ENCODE results near the gene TRIM17.

The TRIM17 gene

DNA sequence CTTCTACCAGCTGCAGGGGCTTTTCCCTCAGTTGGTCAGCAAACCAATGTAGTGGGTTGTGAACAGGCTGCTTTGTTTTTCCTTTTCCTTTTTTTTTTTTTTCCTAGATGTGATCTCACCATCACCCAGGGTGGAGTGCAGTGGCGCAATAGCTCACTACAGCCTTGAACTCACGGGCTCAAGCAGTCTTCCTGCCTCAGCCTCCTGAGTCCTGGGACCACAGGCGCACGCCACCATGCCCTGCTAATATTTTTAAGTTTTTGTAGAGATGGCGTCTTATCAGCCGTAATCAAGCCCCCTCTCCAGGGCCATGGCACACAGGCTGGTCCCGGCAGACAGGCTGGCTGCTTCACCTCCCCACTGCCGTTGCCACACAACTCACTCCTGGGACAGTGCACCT is 6.6 kb downstream of the TRIM17 start:
- DNase-seq (ENCODE audit: low read depth in 1 of 2, low spot score in 1 of 2) = no peak
- no peak for TF ChIP-seq JUND (IDR thresholded peaks at IDR 0.05; ENCODE audit: low read depth)
- in situ Hi-C loops (cut with HindIII; ENCODE audit: low pct_unique_long_range_greater_than_20kb, low sequenced_read_pairs) = no loop called here

GRCh38 chr1:228408869-228409805 is 7.5 kb downstream of the TRIM17 start:
- no peak for TF ChIP-seq JUND (IDR thresholded peaks at IDR 0.05; ENCODE audit: low read depth)
- in situ Hi-C loops (cut with HindIII; ENCODE audit: low pct_unique_long_range_greater_than_20kb, low sequenced_read_pairs) = no loop called here
- no peak for DNase-seq (ENCODE audit: low read depth in 1 of 2, low spot score in 1 of 2)

- DNase-seq (ENCODE audit: low read depth in 1 of 2, low spot score in 1 of 2) = no peak
- no peak for TF ChIP-seq JUND (IDR thresholded peaks at IDR 0.05; ENCODE audit: low read depth)
- in situ Hi-C loops (cut with HindIII; ENCODE audit: low pct_unique_long_range_greater_than_20kb, low sequenced_read_pairs) = no loop called here
Measured at GRCh38 chr1:228408041-228408868, 8.4 kb downstream of the TRIM17 start.

GRCh38 chr1:228407106-228408040 is 9.3 kb downstream of the TRIM17 start:
- no peak for TF ChIP-seq JUND (IDR thresholded peaks at IDR 0.05; ENCODE audit: low read depth)
- DNase-seq (ENCODE audit: low read depth in 1 of 2, low spot score in 1 of 2) = peak in 1 of 2 experiments; percentile 67
- in situ Hi-C loops (cut with HindIII; ENCODE audit: low pct_unique_long_range_greater_than_20kb, low sequenced_read_pairs) = no loop called here

DNA sequence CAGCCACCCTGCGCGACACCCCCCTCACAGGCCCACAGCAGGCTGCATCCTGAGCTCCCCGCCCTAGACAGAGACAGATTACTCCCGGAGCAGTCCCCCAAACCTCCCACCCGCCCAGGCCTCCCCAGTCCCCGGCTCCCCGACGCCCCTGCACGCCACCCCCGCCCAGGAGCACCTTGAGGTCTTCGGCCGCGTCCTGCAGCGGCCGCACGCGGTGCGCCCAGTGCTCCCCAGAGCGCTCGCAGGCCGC is 10.8 kb downstream of the TRIM17 start:
- no peak for DNase-seq (ENCODE audit: low read depth in 1 of 2, low spot score in 1 of 2)
- TF ChIP-seq JUND (IDR thresholded peaks at IDR 0.05; ENCODE audit: low read depth) = no peak
- in situ Hi-C loops (cut with HindIII; ENCODE audit: low pct_unique_long_range_greater_than_20kb, low sequenced_read_pairs) = no loop called here

DNA sequence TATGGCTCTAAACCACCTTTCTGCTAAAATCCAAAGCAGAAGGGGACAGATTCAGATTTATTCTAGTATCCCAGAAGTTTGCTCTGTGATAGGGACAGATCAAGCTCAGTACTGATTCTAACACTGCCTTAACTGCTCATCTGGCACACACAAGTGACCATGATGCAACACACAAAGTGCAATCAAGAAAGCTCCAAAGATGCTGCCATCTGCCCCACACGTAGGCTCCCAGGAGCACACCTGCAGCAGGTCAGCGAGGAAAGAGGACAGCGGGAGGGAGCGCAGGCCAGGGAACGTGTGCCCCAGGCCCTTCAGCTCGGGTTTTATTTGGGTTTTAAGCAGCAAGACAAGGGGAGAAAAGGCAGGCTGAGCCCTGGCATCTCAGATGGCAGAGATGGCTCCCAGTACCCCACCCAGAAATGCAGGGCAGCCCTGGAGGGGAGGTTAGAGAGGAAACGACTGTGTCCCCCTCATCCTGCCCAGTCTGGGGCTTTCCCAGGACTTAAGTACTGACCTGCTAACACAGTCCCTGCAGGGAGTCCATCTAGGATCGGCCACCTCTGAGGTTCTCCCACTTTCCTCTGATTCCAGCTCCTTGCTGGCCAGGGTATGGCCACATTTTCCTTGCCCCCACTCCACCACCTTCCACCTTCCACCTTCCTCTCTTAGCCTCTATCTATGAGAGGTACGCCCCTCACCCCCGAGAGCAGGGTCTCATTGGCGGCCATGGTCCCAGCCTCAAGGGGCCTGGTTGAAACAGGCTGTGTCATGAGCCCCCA is 11.3 kb downstream of the TRIM17 start:
- in situ Hi-C loops (cut with HindIII; ENCODE audit: low pct_unique_long_range_greater_than_20kb, low sequenced_read_pairs) = no loop called here

DNA sequence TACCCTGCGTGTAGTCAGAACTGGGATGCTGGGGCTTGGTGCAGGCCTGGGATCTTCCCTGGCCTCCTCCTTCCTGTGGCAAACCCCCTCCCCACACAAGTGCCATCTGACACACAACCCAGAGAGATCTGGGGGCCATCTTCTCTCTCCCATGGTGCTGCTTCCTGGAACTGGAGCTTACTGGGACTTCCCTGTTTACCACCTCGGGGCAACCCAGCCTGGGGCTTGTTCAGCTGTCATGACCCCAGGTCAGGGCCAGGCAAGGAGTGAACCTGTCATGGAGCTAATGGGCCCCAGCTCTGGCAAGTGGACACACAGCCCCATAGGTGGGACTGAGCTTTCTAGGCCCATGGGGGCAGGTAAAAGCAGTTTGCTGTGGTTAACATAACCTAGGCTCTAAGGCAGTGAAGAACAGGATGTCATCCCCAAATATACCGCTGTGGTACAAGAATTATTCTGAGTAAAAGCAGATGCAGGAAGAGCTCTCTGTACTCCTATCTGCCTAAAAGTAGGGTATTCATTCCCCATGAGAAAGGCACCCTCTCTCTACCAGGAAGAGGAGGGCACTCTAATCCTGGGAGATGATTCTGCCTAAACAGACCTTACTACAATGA is 12.4 kb downstream of the TRIM17 start:
- in situ Hi-C loops (cut with HindIII; ENCODE audit: low pct_unique_long_range_greater_than_20kb, low sequenced_read_pairs) = no loop called here
- DNase-seq (ENCODE audit: low read depth in 1 of 2, low spot score in 1 of 2) = no peak
- TF ChIP-seq JUND (IDR thresholded peaks at IDR 0.05; ENCODE audit: low read depth) = no peak

More for the DNA sequence above, 11.3 kb downstream of the TRIM17 start:
- no peak for TF ChIP-seq JUND (IDR thresholded peaks at IDR 0.05; ENCODE audit: low read depth)
- no peak for DNase-seq (ENCODE audit: low read depth in 1 of 2, low spot score in 1 of 2)

- TF ChIP-seq JUND (IDR thresholded peaks at IDR 0.05; ENCODE audit: low read depth) = no peak
- in situ Hi-C loops (cut with HindIII; ENCODE audit: low pct_unique_long_range_greater_than_20kb, low sequenced_read_pairs) = no loop called here
- no peak for DNase-seq (ENCODE audit: low read depth in 1 of 2, low spot score in 1 of 2)
Measured at GRCh38 chr1:228403231-228403631, 13.4 kb downstream of the TRIM17 start.

DNA sequence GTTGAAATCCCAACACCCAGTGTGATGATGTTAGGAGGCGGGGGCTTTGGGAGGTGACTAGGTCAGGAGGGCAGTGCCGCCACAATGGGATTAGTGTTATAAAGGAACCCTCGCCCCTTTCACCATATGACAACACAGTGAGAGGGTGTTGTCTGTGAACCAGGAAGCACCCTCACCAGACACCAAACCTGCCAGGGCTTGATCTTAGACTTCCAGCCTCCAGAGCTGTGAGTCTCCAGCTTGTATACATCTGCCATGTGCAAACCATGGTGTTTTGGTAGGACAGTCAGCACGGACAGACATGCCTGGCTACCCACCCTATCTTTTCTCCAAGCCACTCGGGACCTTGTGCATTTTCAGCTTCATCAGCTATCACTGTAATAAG is 14.0 kb downstream of the TRIM17 start:
- TF ChIP-seq JUND (IDR thresholded peaks at IDR 0.05; ENCODE audit: low read depth) = no peak
- DNase-seq (ENCODE audit: low read depth in 1 of 2, low spot score in 1 of 2) = no peak
- in situ Hi-C loops (cut with HindIII; ENCODE audit: low pct_unique_long_range_greater_than_20kb, low sequenced_read_pairs) = no loop called here

GRCh38 chr1:228401782-228402640 is 14.7 kb downstream of the TRIM17 start:
- no peak for TF ChIP-seq JUND (IDR thresholded peaks at IDR 0.05; ENCODE audit: low read depth)
- in situ Hi-C loops (cut with HindIII; ENCODE audit: low pct_unique_long_range_greater_than_20kb, low sequenced_read_pairs) = no loop called here
- no peak for DNase-seq (ENCODE audit: low read depth in 1 of 2, low spot score in 1 of 2)

Measured in T47D (cell line).